22Rv1 (cell line): Measurements from ENCODE around the gene ETS1.

Source experiments
- ZFX ChIP-seq: fragments of 450-650 bp; IDR thresholded peaks from 2 replicates; pipeline ENCODE4 v1.6.1; 2017; ENCODE audit warnings: antibody characterized with exemption, borderline replicate concordance
- TF ChIP-seq, protein P1 (sequence below): fragments of 450-650 bp; IDR thresholded peaks from 2 replicates; pipeline ENCODE4 v1.5.1; 2017; ENCODE audit warnings: mild to moderate bottlenecking

DNA sequence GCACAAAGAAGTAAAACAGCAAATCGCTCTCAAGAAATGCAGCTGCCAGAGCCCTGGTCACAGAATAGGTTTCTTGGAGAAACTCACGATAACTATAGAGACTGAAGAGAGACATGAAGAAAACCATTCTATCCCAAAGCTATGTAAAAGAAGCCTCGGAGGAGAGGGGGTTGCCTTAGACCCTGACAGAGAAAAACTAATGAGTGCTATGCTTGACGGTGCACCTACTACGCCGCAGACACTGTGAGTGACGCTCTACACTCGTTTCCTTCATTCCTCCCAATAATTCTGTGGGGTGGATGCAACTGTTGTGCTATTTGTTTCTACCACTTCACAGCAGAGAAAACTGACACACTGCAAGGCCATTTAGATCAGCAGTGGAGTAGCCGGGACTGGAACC is 121.8 kb downstream of the ETS1 start:
- TF ChIP-seq, protein P1, sequence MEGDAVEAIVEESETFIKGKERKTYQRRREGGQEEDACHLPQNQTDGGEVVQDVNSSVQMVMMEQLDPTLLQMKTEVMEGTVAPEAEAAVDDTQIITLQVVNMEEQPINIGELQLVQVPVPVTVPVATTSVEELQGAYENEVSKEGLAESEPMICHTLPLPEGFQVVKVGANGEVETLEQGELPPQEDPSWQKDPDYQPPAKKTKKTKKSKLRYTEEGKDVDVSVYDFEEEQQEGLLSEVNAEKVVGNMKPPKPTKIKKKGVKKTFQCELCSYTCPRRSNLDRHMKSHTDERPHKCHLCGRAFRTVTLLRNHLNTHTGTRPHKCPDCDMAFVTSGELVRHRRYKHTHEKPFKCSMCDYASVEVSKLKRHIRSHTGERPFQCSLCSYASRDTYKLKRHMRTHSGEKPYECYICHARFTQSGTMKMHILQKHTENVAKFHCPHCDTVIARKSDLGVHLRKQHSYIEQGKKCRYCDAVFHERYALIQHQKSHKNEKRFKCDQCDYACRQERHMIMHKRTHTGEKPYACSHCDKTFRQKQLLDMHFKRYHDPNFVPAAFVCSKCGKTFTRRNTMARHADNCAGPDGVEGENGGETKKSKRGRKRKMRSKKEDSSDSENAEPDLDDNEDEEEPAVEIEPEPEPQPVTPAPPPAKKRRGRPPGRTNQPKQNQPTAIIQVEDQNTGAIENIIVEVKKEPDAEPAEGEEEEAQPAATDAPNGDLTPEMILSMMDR: no peak
- TF ChIP-seq ZFX: no peak
